ENCODE results near the gene SCYGR3.

The SCYGR3 gene

DNA sequence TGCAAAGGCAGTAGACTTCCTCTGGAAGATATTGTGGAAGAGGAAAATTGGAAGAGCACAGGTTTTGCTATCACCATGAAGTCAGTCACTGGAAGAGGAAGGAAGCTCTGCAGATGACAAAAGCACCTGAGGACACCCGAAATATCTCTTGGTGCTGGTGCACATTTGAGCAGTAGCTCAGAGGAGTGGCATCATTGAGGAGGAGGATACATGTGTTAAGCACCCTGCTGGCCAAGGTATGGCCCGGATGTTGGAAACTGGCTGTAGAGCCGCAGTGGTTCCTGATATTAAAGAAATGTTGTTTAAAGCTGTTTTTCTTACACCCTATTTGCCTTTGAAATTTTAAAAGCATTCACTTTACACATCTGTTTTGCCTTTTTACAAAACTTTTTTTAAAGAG, 48.6 kb downstream of the SCYGR3 start:
- no peak overlapping the region for H3K27ac ChIP-seq
- TF ChIP-seq, protein P1, sequence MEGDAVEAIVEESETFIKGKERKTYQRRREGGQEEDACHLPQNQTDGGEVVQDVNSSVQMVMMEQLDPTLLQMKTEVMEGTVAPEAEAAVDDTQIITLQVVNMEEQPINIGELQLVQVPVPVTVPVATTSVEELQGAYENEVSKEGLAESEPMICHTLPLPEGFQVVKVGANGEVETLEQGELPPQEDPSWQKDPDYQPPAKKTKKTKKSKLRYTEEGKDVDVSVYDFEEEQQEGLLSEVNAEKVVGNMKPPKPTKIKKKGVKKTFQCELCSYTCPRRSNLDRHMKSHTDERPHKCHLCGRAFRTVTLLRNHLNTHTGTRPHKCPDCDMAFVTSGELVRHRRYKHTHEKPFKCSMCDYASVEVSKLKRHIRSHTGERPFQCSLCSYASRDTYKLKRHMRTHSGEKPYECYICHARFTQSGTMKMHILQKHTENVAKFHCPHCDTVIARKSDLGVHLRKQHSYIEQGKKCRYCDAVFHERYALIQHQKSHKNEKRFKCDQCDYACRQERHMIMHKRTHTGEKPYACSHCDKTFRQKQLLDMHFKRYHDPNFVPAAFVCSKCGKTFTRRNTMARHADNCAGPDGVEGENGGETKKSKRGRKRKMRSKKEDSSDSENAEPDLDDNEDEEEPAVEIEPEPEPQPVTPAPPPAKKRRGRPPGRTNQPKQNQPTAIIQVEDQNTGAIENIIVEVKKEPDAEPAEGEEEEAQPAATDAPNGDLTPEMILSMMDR (IDR thresholded peaks at IDR 0.05), result no peak
- TF ChIP-seq ZFX (IDR thresholded peaks at IDR 0.05; ENCODE audit: borderline replicate concordance), result no peak

DNA sequence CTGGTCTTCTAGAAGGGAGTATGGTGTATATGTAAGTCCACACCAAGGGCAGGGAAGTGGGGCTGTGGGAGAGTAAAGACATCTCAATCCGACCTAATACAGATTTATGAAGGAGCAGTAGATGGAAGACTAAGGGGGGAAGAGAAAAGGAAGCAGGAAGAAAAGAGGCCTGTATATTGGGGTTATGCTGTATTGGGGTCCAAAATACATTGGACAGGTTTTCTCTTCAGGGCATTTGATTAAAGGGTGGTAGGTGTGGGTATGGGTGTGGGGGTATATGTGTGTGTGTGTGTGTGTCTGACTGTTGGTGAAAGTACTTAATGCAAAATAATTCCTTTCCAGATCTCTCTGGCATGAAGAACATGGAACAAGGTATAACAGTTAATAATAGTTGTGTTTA, 49.6 kb downstream of the SCYGR3 start:
- TF ChIP-seq, protein P1 (IDR thresholded peaks at IDR 0.05), result no peak
- TF ChIP-seq ZFX (IDR thresholded peaks at IDR 0.05; ENCODE audit: borderline replicate concordance), result no peak
- no peak overlapping the region for H3K27ac ChIP-seq
